HG02973 (cell line): ENCODE results near the gene NDUFV1.
"Not testable (repeated sequence)": the region's sequence is repeated elsewhere in the genome, so short reads cannot be mapped to it uniquely, and the experiment has no call there.

Experiments
- ATAC-seq: cut with Tn5 transposase; IDR thresholded peaks from one replicate; pipeline ENCODE4 v1.9.1; 2021; ENCODE audit warnings: moderate library complexity; ENCODE audit not compliant: unreplicated experiment

The NDUFV1 gene

GRCh38 chr11:67585911-67586310 is 20.8 kb upstream of the NDUFV1 start:
- no peak for ATAC-seq

GRCh38 chr11:67586568-67587250 is 20.0 kb upstream of the NDUFV1 start:
- no peak for ATAC-seq

GRCh38 chr11:67588136-67588503 is 18.6 kb upstream of the NDUFV1 start:
- ATAC-seq, result peak; percentile 27

GRCh38 chr11:67588899-67589415 is 17.8 kb upstream of the NDUFV1 start:
- ATAC-seq, result not testable (repeated sequence)

- ATAC-seq, result no peak
Observed at GRCh38 chr11:67592880-67593564, 13.7 kb upstream of the NDUFV1 start.

GRCh38 chr11:67593565-67593905 is 13.2 kb upstream of the NDUFV1 start:
- ATAC-seq, result no peak

GRCh38 chr11:67594480-67594879 is 12.3 kb upstream of the NDUFV1 start:
- no peak for ATAC-seq

- no peak for ATAC-seq
Observed at GRCh38 chr11:67596753-67597300, 9.9 kb upstream of the NDUFV1 start.

GRCh38 chr11:67597458-67597857 is 9.3 kb upstream of the NDUFV1 start:
- ATAC-seq, result not testable (repeated sequence)

GRCh38 chr11:67597963-67598362 is 8.8 kb upstream of the NDUFV1 start:
- ATAC-seq, result not testable (repeated sequence)

GRCh38 chr11:67599149-67599548 is 7.6 kb upstream of the NDUFV1 start:
- no peak for ATAC-seq

GRCh38 chr11:67600324-67601029 is 6.3 kb upstream of the NDUFV1 start:
- ATAC-seq, result no peak

- ATAC-seq, result no peak
Observed at GRCh38 chr11:67601098-67601497, 5.6 kb upstream of the NDUFV1 start.

GRCh38 chr11:67604119-67604518 is 2.6 kb upstream of the NDUFV1 start:
- ATAC-seq, result not testable (repeated sequence)

- no peak for ATAC-seq
Observed at GRCh38 chr11:67604815-67605214, 1.9 kb upstream of the NDUFV1 start.

GRCh38 chr11:67605231-67606011 is 1.3 kb upstream of the NDUFV1 start:
- no peak for ATAC-seq

GRCh38 chr11:67606093-67606491 is 644 bp upstream of the NDUFV1 start:
- no peak for ATAC-seq

- ATAC-seq, result no peak
Observed at GRCh38 chr11:67607507-67607906, 771 bp downstream of the NDUFV1 start.

GRCh38 chr11:67608486-67608885 is 1.8 kb downstream of the NDUFV1 start:
- ATAC-seq, result no peak

GRCh38 chr11:67609316-67609715 is 2.6 kb downstream of the NDUFV1 start:
- no peak for ATAC-seq
